Measurements from ENCODE around the gene EAF2. TPM values are rescaled to one million over a fixed set of nuclear protein-coding genes. Genes with fewer than 3 reads are reported as not detected.

EAF2 gene
- total and polyA plus RNA-seq, 2 of the 13 experiments (the other 11 are each of a cell fraction or from before 2014, with no cell fraction given), result 4.0 to 14.6 TPM

- TF ChIP-seq ZBTB37 (CRISPR knock-in tag; IDR thresholded peaks at IDR 0.05), result no peak
- TF ChIP-seq TERF1 (CRISPR knock-in tag; IDR thresholded peaks at IDR 0.05), result no peak
- no peak for TF ChIP-seq MTF1 (CRISPR knock-in tag; IDR thresholded peaks at IDR 0.05)
- no peak for TF ChIP-seq ZSCAN22 (CRISPR knock-in tag; IDR thresholded peaks at IDR 0.05)
- TF ChIP-seq ZFP1 (CRISPR knock-in tag; IDR thresholded peaks at IDR 0.05), result no peak
Measured at GRCh38 chr3:121895736-121896135, 60.7 kb downstream of the EAF2 start (continued).

GRCh38 chr3:121896823-121897222 lies 61.8 kb downstream of the EAF2 start:
- H2AFZ ChIP-seq (ENCODE audit: low read length), result no peak overlapping the region
- no peaks in the 10 kb centered on the region for H3K27me3 ChIP-seq (ENCODE audit: control insufficient read depth in 1 of 2, insufficient read depth in 2 of 2, low read length in 2 of 2)
- no peak overlapping the region for H3K4me2 ChIP-seq (ENCODE audit: low read depth, low read length)
- no peaks in the 10 kb centered on the region for H3K79me2 ChIP-seq (ENCODE audit: insufficient read depth, low read length)
- H4K20me1 ChIP-seq (ENCODE audit: insufficient read depth, low read length), result no peaks in the 10 kb centered on the region
- H3K36me3 ChIP-seq (replicated peaks in 1 of 2; ENCODE audit: control insufficient read depth in 1 of 2, insufficient read depth in 2 of 2, low read length in 2 of 2), result no peaks in the 10 kb centered on the region
- H3K4me1 ChIP-seq (ENCODE audit: insufficient read depth, low read length), result no peaks in the 10 kb centered on the region
- ChIA-PET CTCF (ENCODE audit: low intra/inter-chr PET ratio, low total read pairs) (no interaction called here), POLR2A (no interaction called here)
- H3K9me3 ChIP-seq (ENCODE audit: low read length), result no peaks in the 10 kb centered on the region
- no peak for TF ChIP-seq ZNF143 (CRISPR knock-in tag; IDR thresholded peaks at IDR 0.05)
- no peak for TF ChIP-seq NFE2 (CRISPR knock-in tag; IDR thresholded peaks at IDR 0.05)
- TF ChIP-seq ZFX (CRISPR knock-in tag; IDR thresholded peaks at IDR 0.05; ENCODE audit: low read depth), result no peak
- TF ChIP-seq ZNF674 (CRISPR knock-in tag; IDR thresholded peaks at IDR 0.05; ENCODE audit: low read depth), result no peak
- no peak for TF ChIP-seq CHD4 (IDR thresholded peaks at IDR 0.05; ENCODE audit: borderline replicate concordance, low read length)
- no TSS peak for BruUV-seq (replicated peaks)
- in situ Hi-C loops (cut with HindIII; ENCODE audit: extremely low pct_ligation_motif_present, low pct_unique_long_range_greater_than_20kb) (no loop called here), intact Hi-C loops (cut with micrococcal nuclease; ENCODE audit: unreplicated experiment) (no loop called here)
- H3K9ac ChIP-seq (ENCODE audit: insufficient read depth, low read depth, low read length), result no peak overlapping the region
- DNase-seq (ENCODE audit: low spot score) (no peak), FAIRE-seq (no peak), ATAC-seq (no peak)
- H3K4me3 ChIP-seq (replicated peaks in 1 of 3; ENCODE audit: insufficient read depth in 1 of 3, low read depth in 2 of 3, low read length in 3 of 3), result no peak overlapping the region
- no peak overlapping the region for H3K27ac ChIP-seq (ENCODE audit: extremely low read length, insufficient read depth, low read length)

Data from HepG2 (cell line).